Omental fat pad (tissue), 4 donors: ENCODE data around the gene ANTXR1. TPM values are rescaled to one million over a fixed set of nuclear protein-coding genes. Genes with fewer than 3 reads are reported as not detected.
A peak's percentile ranks its signal among the peaks of the same experiment; 100 is the strongest.

ENCODE experiments used
- ATAC-seq: fragments of 150-250 bp; one replicate; pipeline ENCODE4 v1.9.1; 2016; ENCODE audit warnings: mild to moderate bottlenecking, moderate library complexity; ENCODE audit not compliant: low FRiP score
- DNase-seq: peaks from one replicate; pipeline ENCODE4 v3.0.0-alpha.2; 2019; ENCODE audit warnings: low spot score
- total RNA-seq, 4 donors: library from RNA; depleted of rRNA; stranded (reverse); fragments of >200 nt; gene quantifications; one replicate each; pipeline ENCODE4 v1.1.0, GENCODE V29; 2016
- TF ChIP-seq, protein P1 (sequence below), 3 donors: fragments of 450-650 bp; IDR thresholded peaks; one replicate each; pipeline ENCODE4 v1.5.1; 2016 to 2017; ENCODE audit warnings: antibody characterized with exemption in 3 of 3, mild to moderate bottlenecking in 3 of 3, moderate library complexity in 2 of 3

ANTXR1 gene
- total RNA-seq, 4 donors from 2014 or later, result 27.7 to 49.1 (median 37.1) TPM

DNA sequence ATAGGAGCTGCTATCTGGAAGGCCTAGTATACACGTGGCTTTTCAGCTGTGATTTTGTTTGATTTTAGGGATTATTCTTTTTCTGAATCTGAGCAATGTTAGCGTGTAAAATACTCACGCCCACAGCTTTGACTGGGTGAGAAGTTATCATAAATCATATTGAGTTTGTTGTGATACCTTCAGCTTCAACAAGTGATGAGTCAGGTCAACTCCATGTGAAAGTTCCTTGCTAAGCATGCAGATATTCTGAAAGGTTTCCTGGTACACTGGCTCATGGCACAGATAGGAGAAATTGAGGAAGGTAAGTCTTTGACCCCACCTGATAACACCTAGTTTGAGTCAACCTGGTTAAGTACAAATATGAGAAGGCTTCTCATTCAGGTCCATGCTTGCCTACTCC lies 38.7 kb upstream of the ANTXR1 start, which contains the start of gene GKN1:
Gene GKN1, plus strand, starts transcription at position 386 of the 400 bp plus-strand sequence. CDS start 42 bp downstream, outside the sequence.
- TF ChIP-seq, protein P1, sequence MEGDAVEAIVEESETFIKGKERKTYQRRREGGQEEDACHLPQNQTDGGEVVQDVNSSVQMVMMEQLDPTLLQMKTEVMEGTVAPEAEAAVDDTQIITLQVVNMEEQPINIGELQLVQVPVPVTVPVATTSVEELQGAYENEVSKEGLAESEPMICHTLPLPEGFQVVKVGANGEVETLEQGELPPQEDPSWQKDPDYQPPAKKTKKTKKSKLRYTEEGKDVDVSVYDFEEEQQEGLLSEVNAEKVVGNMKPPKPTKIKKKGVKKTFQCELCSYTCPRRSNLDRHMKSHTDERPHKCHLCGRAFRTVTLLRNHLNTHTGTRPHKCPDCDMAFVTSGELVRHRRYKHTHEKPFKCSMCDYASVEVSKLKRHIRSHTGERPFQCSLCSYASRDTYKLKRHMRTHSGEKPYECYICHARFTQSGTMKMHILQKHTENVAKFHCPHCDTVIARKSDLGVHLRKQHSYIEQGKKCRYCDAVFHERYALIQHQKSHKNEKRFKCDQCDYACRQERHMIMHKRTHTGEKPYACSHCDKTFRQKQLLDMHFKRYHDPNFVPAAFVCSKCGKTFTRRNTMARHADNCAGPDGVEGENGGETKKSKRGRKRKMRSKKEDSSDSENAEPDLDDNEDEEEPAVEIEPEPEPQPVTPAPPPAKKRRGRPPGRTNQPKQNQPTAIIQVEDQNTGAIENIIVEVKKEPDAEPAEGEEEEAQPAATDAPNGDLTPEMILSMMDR (IDR thresholded peaks at IDR 0.05), result no peak
- no peak for DNase-seq
- no peak for ATAC-seq

DNA sequence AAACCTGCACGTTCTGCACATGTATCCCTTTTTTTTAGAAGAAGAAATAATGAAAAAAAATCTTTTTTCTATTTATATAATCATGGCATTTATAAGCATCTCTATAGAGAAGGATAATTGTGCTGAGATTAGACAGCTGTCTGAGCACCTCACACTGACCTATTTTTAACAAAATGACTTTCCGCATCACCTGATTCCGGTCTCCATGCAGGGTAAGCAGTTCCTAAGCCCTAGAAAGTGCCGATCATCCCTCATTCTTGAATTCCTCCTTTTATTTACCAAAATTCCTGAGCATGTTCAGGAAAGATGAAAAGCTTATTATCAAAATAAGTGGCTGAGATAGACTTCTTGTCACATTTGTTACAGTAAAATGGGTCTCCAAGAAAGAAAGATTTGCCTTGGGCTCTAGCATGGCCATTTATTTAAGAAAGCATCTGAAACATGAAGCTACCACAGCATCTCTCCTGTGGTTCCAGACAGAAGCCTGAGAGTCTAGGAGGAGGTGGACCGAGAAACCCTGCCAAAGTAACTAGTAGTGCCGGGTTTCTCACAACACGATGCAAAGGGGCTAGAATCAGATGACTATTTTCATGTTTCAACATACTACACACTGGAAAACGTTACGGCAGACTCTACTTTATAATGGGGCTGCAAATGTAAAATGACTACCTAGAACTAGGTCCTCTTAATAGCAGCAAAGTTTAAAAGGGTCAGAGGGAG lies 37.9 kb upstream of the ANTXR1 start:
- DNase-seq, result no peak
- no peak for ATAC-seq
- TF ChIP-seq, protein P1 (IDR thresholded peaks at IDR 0.05), result no peak

DNA sequence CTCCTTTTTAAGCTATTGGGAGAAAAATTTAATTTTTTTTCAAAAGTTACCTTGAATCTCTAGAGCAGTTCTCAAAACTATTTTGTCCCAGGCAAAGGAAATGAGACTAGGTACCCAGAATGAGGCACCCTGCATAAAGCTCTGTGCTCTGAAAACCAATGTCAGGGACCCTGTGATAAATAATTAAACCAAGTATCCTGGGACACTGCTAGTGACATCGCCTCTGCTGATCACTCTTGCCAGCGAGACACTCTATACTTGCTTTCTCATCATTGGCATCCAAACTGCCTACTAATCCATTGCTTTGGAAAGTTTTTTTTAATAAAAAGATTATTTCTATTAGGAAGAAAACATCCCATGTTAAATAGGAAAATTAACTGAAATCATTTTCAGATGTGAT lies 37.1 kb upstream of the ANTXR1 start:
- TF ChIP-seq, protein P1 (IDR thresholded peaks at IDR 0.05), result no peak
- ATAC-seq, result no peak
- DNase-seq, result no peak

DNA sequence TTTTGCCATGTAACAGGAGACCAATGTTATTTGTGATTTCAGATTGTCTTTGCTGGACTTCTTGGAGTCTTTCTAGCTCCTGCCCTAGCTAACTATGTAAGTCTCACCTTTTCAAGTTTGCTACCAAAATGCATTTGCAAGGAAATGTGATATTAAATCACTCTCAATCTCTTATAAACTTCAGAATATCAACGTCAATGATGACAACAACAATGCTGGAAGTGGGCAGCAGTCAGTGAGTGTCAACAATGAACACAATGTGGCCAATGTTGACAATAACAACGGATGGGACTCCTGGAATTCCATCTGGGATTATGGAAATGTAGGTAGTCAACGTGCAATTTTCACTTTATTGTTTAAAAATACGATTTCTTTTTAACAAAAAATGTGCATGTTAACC lies 35.5 kb upstream of the ANTXR1 start:
- TF ChIP-seq, protein P1 (IDR thresholded peaks at IDR 0.05), result no peak
- DNase-seq, result no peak
- ATAC-seq, result no peak

DNA sequence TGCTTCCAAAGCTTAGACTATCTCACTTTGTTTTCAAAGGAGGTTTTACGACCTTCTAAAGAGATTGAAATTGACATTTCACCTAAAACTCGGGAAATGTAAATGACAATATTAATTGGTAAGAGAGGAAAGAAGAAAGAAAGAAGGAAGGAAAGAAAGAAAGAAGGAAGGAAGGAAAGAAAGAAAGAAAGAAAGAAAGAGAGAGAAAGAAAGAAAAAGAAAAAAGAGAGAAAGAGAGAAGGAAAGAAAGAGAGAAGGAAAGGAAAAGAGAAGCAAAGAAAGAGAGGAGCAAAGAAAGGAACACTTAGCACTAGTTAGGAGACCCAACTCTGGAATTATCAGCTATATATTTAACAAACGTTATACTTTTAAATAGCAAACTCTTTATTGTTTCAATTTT lies 34.9 kb upstream of the ANTXR1 start:
- ATAC-seq, result no peak
- no peak for DNase-seq

DNA sequence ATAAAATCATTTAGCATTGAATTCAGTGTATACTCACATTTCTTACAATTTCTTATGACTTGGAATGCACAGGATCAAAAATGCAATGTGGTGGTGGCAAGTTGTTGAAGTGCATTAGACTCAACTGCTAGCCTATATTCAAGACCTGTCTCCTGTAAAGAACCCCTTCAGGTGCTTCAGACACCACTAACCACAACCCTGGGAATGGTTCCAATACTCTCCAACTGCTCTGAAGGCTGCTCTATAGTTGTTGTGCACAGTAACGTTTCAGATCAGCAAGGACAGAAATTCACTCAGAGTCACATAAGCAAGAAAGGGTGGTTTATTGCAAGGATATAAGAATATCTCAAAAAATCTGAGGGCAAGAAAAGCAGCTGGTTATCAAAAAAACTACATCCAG lies 32.0 kb upstream of the ANTXR1 start:
- ATAC-seq (no peak), DNase-seq (no peak)
- TF ChIP-seq, protein P1 (IDR thresholded peaks at IDR 0.05), result no peak

More for the DNA sequence above, 34.9 kb upstream of the ANTXR1 start:
- TF ChIP-seq, protein P1 (IDR thresholded peaks at IDR 0.05), result no peak

DNA sequence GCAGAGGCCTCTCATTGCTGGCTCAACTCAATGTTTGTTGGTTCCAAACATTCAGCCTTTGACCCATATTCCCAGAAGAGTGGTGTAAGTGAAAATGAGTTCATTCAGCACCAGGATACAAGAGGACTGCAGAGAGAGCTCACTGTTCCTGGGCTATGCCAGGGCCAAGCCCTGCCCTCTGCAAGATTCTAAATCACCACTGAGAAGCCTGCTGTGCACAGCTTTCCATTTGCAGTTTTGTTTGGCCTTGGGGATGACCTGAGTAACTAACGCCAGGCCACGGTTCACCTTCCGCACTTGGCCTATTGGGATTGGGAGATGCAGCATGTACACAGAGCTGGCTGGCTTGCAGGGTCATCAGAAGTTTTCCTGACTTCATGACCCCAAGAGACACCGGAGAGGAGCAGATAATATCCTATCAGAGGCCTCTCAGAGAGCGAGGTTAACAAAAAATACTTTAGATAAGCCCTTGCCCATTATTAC lies 25.9 kb upstream of the ANTXR1 start:
- DNase-seq, result no peak
- peak; percentile 41 for ATAC-seq
- TF ChIP-seq, protein P1 (IDR thresholded peaks at IDR 0.05), result no peak
